PC-3 (cell line): ENCODE measurements around the gene MUS81. TPM values are rescaled to one million over a fixed set of nuclear protein-coding genes. Genes with fewer than 3 reads are reported as not detected.
A peak's percentile ranks its signal among the peaks of the same experiment; 100 is the strongest.

Source experiments
- ATAC-seq: fragments of 200-7000 bp; cut with Tn5 transposase; 2 replicates; pipeline ENCODE4 v1.9.1; 2020; ENCODE audit warnings: mild to moderate bottlenecking, moderate library complexity
- BruUV-seq: library from RNA; stranded (reverse); fragments of 400-500 nt; replicated peaks from 2 replicates; lab custom pipeline; 2021; lab: Mats Ljungman, UMichigan
- CTCF ChIA-PET: fragments of 300-600 bp; sonication (Branson Sonifier 250); formaldehyde crosslinking; loops from one replicate; lab custom pipeline; 2022; ENCODE audit warnings: antibody characterized with exemption; lab: Charles Lee
- POLR2A ChIA-PET: fragments of 300-600 bp; sonication (Branson Sonifier 250); formaldehyde crosslinking; loops from one replicate; lab custom pipeline; 2022; ENCODE audit warnings: antibody characterized with exemption; ENCODE audit not compliant: unreplicated experiment; lab: Charles Lee
- DNase-seq: peaks from one replicate; pipeline ENCODE4 v3.0.0-alpha.2; 2015
- H2AFZ ChIP-seq: fragments of 300-600 bp; sonication (generic); 2 replicates; pipeline ENCODE4 v1.6.0; 2016; ENCODE audit warnings: antibody characterized with exemption, low read length
- H3F3A ChIP-seq: fragments of 300-600 bp; sonication (generic); one replicate; pipeline ENCODE4 v1.6.0; 2017; ENCODE audit warnings: antibody characterized with exemption, low read length, control low read depth, mild to moderate bottlenecking; ENCODE audit not compliant: unreplicated experiment
- H3K27ac ChIP-seq: fragments of 300-600 bp; sonication (generic); 2 replicates; pipeline ENCODE4 v1.5.1; 2016; ENCODE audit warnings: mild to moderate bottlenecking, low read length
- H3K27me3 ChIP-seq: fragments of 300-600 bp; sonication (generic); 2 replicates; pipeline ENCODE4 v1.6.1; 2016; ENCODE audit warnings: low read length, mixed read lengths
- H3K36me3 ChIP-seq: fragments of 300-600 bp; sonication (generic); 2 replicates; pipeline ENCODE4 v1.6.1; 2016; ENCODE audit warnings: low read depth, mixed run types, low read length, mixed read lengths
- H3K4me1 ChIP-seq: fragments of 300-600 bp; sonication (generic); 2 replicates; pipeline ENCODE4 v1.5.1; 2016; ENCODE audit warnings: low read length; ENCODE audit not compliant: insufficient read depth
- H3K4me2 ChIP-seq: fragments of 300-600 bp; sonication (generic); 2 replicates; pipeline ENCODE4 v1.6.0; 2016; ENCODE audit warnings: low read length
- H3K4me3 ChIP-seq: fragments of 300-600 bp; sonication (generic); 2 replicates; pipeline ENCODE4 v1.5.1; 2016; ENCODE audit warnings: mild to moderate bottlenecking, low read length, mixed read lengths
- H3K79me2 ChIP-seq: fragments of 300-600 bp; sonication (generic); 2 replicates; pipeline ENCODE4 v1.6.1; 2017; ENCODE audit warnings: low read length, mixed read lengths
- H3K9ac ChIP-seq: fragments of 300-600 bp; sonication (generic); 2 replicates; pipeline ENCODE4 v1.6.0; 2016; ENCODE audit warnings: mild to moderate bottlenecking, low read length
- H3K9me2 ChIP-seq: fragments of 300-600 bp; sonication (generic); replicated peaks from 2 replicates; pipeline ENCODE4 v1.6.1; 2016; ENCODE audit warnings: mixed run types, low read length, mixed read lengths
- H3K9me3 ChIP-seq: fragments of 300-600 bp; sonication (generic); 2 replicates; pipeline ENCODE4 v1.6.1; 2016; ENCODE audit warnings: low read length, mixed read lengths
- H4K20me1 ChIP-seq: fragments of 300-600 bp; sonication (generic); 2 replicates; pipeline ENCODE4 v1.6.1; 2016; ENCODE audit warnings: low read length, mixed read lengths
- EZH2 ChIP-seq: fragments of 300-600 bp; sonication (generic); IDR thresholded peaks from one replicate; pipeline ENCODE4 v1.6.1; 2017; ENCODE audit warnings: antibody characterized with exemption, mild to moderate bottlenecking, low read length; ENCODE audit not compliant: unreplicated experiment
- EZH2phosphoT487 ChIP-seq: fragments of 300-600 bp; sonication (generic); IDR thresholded peaks from 2 replicates; pipeline ENCODE4 v1.6.1; 2018; ENCODE audit warnings: mild to moderate bottlenecking, antibody characterized with exemption, low read length, borderline replicate concordance
- intact Hi-C: fragments of 100-400 bp; cut with micrococcal nuclease; formaldehyde crosslinking; loops from 2 replicates; pipeline ENCODE4 v1.9.0; 2023
- total RNA-seq: library from RNA; depleted of rRNA; stranded (reverse); fragments of >200 nt; gene quantifications from 2 replicates; pipeline ENCODE4 v1.2.3, GENCODE V29; 2014
- TF ChIP-seq, protein P1 (sequence below): fragments of 300-600 bp; sonication (generic); conservative IDR thresholded peaks from 2 replicates; pipeline ENCODE4 v1.5.1; 2017; ENCODE audit warnings: antibody characterized with exemption, low read depth, mild to moderate bottlenecking, low read length

Gene MUS81
- total RNA-seq, 1 experiment from 2014 or later: 82.0 TPM

GRCh38 chr11:65816696-65817095, 43.5 kb upstream of the MUS81 start:
- Histone ChIP-seq H3K36me3 (no peaks in the 10 kb centered on the region), H3K9me3 (no peaks in the 10 kb centered on the region), H3F3A (no peaks in the 10 kb centered on the region), H3K4me2 (peak overlapping the region; percentile 82; the same call in 1 of the 2 replicates), H3K9ac (no peak overlapping the region), H3K27ac (no peak overlapping the region), H3K4me1 (peaks cover 4% of the 10 kb centered on the region; the same call in 1 of the 2 replicates), H4K20me1 (no peaks in the 10 kb centered on the region), H3K4me3 (no peak overlapping the region), H3K27me3 (no peaks in the 10 kb centered on the region), H2AFZ (no peak overlapping the region), H3K79me2 (no peaks in the 10 kb centered on the region), H3K9me2 (no peaks in the 10 kb centered on the region)
- BruUV-seq: no TSS peak
- intact Hi-C loops: no loop called here
- ChIA-PET POLR2A (interaction anchor here (0.5 kb wide), 1 partner anchor 37 kb away, joined by 5 read pairs; no protein-coding TSS in a partner anchor), CTCF (interaction anchor here (0.6 to 3.6 kb wide), 3 partner anchors 37 to 97 kb away, joined by 4 to 44 read pairs (median 5); partner anchors contain the start of gene AP5B1)
- no peak for DNase-seq
- ATAC-seq: no peak
- TF ChIP-seq, protein P1, sequence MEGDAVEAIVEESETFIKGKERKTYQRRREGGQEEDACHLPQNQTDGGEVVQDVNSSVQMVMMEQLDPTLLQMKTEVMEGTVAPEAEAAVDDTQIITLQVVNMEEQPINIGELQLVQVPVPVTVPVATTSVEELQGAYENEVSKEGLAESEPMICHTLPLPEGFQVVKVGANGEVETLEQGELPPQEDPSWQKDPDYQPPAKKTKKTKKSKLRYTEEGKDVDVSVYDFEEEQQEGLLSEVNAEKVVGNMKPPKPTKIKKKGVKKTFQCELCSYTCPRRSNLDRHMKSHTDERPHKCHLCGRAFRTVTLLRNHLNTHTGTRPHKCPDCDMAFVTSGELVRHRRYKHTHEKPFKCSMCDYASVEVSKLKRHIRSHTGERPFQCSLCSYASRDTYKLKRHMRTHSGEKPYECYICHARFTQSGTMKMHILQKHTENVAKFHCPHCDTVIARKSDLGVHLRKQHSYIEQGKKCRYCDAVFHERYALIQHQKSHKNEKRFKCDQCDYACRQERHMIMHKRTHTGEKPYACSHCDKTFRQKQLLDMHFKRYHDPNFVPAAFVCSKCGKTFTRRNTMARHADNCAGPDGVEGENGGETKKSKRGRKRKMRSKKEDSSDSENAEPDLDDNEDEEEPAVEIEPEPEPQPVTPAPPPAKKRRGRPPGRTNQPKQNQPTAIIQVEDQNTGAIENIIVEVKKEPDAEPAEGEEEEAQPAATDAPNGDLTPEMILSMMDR: no peak

- Histone ChIP-seq H3F3A (no peaks in the 10 kb centered on the region), H3K9me3 (no peaks in the 10 kb centered on the region), H3K4me1 (peaks cover 4% of the 10 kb centered on the region; the same call in 1 of the 2 replicates), H3K4me3 (peak overlapping the region; percentile 77), H3K27ac (peak overlapping the region; percentile 52), H3K9me2 (no peaks in the 10 kb centered on the region), H3K9ac (peak overlapping the region; percentile 61), H3K4me2 (peak overlapping the region; percentile 82), H4K20me1 (no peaks in the 10 kb centered on the region), H2AFZ (peak overlapping the region; percentile 84), H3K79me2 (no peaks in the 10 kb centered on the region), H3K27me3 (no peaks in the 10 kb centered on the region), H3K36me3 (no peaks in the 10 kb centered on the region)
- BruUV-seq: TSS peak; percentile 73
- CTCF ChIA-PET: interaction anchor here (0.6 to 3.6 kb wide), 11 partner anchors 10 to 549 kb away, joined by 3 to 44 read pairs (median 6); partner anchors contain the start of genes AP5B1 and KAT5
- ATAC-seq (no peak), DNase-seq (no peak)
- intact Hi-C loops: no loop called here
- POLR2A ChIA-PET: interaction anchor here (0.5 kb wide), 1 partner anchor 37 kb away, joined by 5 read pairs; no protein-coding TSS in a partner anchor
- TF ChIP-seq, protein P1: no peak
- TF ChIP-seq EZH2 (no peak), EZH2phosphoT487 (no peak)
Measured at GRCh38 chr11:65817312-65817834, 42.9 kb upstream of the MUS81 start.
